Measurements from ENCODE around the gene MALL. TPM values are rescaled to one million over a fixed set of nuclear protein-coding genes. Genes with fewer than 3 reads are reported as not detected.
A peak's percentile ranks its signal among the peaks of the same experiment; 100 is the strongest.
"Not testable (repeated sequence)": the region's sequence is repeated elsewhere in the genome, so short reads cannot be mapped to it uniquely, and the experiment has no call there.

The MALL gene
- total RNA-seq, 1 donor from 2014 or later: 0.85 TPM

- H3K36me3 Mint-ChIP-seq (ENCODE audit: low read depth); H3K4me1 Mint-ChIP-seq (ENCODE audit: low read depth); DNase-seq (ENCODE audit: low spot score); H3K27me3 Mint-ChIP-seq (ENCODE audit: low read depth); H3K9me3 Mint-ChIP-seq (ENCODE audit: low read depth); H3K27ac Mint-ChIP-seq (ENCODE audit: unreplicated experiment); H3K4me3 Mint-ChIP-seq (ENCODE audit: unreplicated experiment): not testable (repeated sequence)
Measured at GRCh38 chr2:110053688-110054087, 61.9 kb downstream of the MALL start.

GRCh38 chr2:110052166-110052565, 63.5 kb downstream of the MALL start:
- not testable (repeated sequence) for H3K27me3 Mint-ChIP-seq (ENCODE audit: low read depth); DNase-seq (ENCODE audit: low spot score); H3K4me3 Mint-ChIP-seq (ENCODE audit: unreplicated experiment); H3K36me3 Mint-ChIP-seq (ENCODE audit: low read depth); H3K9me3 Mint-ChIP-seq (ENCODE audit: low read depth); H3K27ac Mint-ChIP-seq (ENCODE audit: unreplicated experiment); H3K4me1 Mint-ChIP-seq (ENCODE audit: low read depth)

DNA sequence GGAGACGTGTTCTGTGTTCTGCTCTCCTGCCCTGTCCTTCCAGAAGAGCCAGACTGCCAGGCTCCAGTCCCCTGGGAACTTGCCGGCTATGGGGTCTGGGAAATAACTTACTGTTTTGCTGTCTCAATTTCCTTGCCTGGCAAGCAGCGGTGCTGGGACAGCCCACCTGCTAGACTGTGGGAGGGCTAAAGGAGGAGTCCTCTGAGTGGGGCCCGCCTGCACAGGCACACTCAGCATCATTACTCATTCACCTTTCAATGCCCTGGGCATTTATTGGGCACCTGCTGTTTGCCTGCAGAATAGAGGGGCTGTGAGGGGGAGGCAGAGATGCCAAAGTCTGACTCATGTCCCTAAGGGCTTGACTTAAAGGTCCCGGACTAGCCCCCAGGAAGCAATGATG, 65.4 kb downstream of the MALL start:
- not testable (repeated sequence) for H3K4me3 Mint-ChIP-seq (ENCODE audit: unreplicated experiment); H3K36me3 Mint-ChIP-seq (ENCODE audit: low read depth); H3K27ac Mint-ChIP-seq (ENCODE audit: unreplicated experiment); H3K9me3 Mint-ChIP-seq (ENCODE audit: low read depth); H3K27me3 Mint-ChIP-seq (ENCODE audit: low read depth); DNase-seq (ENCODE audit: low spot score); H3K4me1 Mint-ChIP-seq (ENCODE audit: low read depth)

GRCh38 chr2:110049769-110050168, 65.9 kb downstream of the MALL start:
- not testable (repeated sequence) for H3K27me3 Mint-ChIP-seq (ENCODE audit: low read depth); H3K4me3 Mint-ChIP-seq (ENCODE audit: unreplicated experiment); H3K9me3 Mint-ChIP-seq (ENCODE audit: low read depth); H3K27ac Mint-ChIP-seq (ENCODE audit: unreplicated experiment); H3K36me3 Mint-ChIP-seq (ENCODE audit: low read depth); H3K4me1 Mint-ChIP-seq (ENCODE audit: low read depth)
- DNase-seq (ENCODE audit: low spot score): peak; percentile 22

GRCh38 chr2:110048255-110049197, 67.1 kb downstream of the MALL start:
- not testable (repeated sequence) for H3K36me3 Mint-ChIP-seq (ENCODE audit: low read depth); H3K4me3 Mint-ChIP-seq (ENCODE audit: unreplicated experiment); H3K9me3 Mint-ChIP-seq (ENCODE audit: low read depth); H3K4me1 Mint-ChIP-seq (ENCODE audit: low read depth); H3K27me3 Mint-ChIP-seq (ENCODE audit: low read depth); H3K27ac Mint-ChIP-seq (ENCODE audit: unreplicated experiment)
- DNase-seq (ENCODE audit: low spot score): peak; percentile 65

DNA sequence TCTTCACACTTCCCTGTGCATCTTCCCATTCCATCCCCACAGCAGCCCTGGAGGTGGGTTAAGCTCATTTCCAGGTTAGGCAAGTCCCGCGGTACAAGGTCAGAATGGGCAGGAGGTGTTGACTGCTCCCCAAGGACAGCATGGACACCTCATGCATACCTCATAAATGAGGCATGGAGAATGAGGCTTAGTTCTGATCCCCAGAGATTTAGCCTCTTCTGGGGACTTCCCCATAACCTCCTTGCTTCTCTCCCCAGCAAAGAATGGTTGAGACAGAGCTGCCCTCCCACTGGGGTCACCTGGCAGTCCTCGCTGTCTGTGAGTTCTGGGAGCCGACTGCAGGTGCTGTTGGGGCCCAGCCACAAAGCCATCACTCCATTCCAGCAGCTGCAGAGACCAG, 68.4 kb downstream of the MALL start:
- not testable (repeated sequence) for H3K27ac Mint-ChIP-seq (ENCODE audit: unreplicated experiment); H3K4me3 Mint-ChIP-seq (ENCODE audit: unreplicated experiment); H3K27me3 Mint-ChIP-seq (ENCODE audit: low read depth); H3K36me3 Mint-ChIP-seq (ENCODE audit: low read depth); H3K4me1 Mint-ChIP-seq (ENCODE audit: low read depth); DNase-seq (ENCODE audit: low spot score); H3K9me3 Mint-ChIP-seq (ENCODE audit: low read depth)

DNA sequence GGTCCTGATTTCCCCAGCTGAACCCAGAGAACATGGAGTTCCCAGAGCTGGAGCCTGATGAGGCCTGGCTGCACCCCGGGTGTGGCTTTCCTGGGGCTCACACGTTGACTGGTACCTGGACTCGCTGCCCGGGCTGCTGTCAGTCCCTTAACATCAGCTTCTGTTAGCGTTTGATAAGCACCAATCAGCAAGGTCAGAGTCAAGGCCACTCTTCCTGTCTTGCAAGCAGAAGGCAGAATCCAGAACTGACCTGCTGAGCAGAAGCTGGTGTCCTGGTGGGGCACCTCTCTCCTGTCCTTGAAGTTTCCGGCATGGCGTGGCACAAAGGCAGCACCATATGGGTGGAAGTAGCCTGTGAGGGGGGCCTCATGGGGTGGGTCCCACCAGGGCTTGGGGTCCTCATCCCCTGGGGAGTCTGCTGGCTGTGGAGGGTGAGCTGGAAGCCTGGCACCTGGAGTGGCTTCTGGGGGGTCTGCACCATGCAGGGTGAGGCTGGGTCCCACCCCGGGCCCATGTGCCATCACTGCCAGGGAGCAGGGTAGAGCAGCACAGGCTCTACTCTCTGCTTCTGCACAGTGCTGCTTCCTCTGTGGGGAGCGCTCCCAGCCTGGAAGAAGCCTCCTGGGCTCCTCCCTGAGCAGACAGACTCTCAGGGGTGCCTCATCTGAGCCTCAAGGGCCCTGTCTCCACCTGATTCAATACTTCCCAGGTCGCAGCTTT, 73.5 kb downstream of the MALL start:
- H3K9me3 Mint-ChIP-seq (ENCODE audit: low read depth); H3K27me3 Mint-ChIP-seq (ENCODE audit: low read depth); H3K4me3 Mint-ChIP-seq (ENCODE audit: unreplicated experiment); H3K4me1 Mint-ChIP-seq (ENCODE audit: low read depth); H3K36me3 Mint-ChIP-seq (ENCODE audit: low read depth); H3K27ac Mint-ChIP-seq (ENCODE audit: unreplicated experiment): not testable (repeated sequence)
- DNase-seq (ENCODE audit: low spot score): peak; percentile 15

DNA sequence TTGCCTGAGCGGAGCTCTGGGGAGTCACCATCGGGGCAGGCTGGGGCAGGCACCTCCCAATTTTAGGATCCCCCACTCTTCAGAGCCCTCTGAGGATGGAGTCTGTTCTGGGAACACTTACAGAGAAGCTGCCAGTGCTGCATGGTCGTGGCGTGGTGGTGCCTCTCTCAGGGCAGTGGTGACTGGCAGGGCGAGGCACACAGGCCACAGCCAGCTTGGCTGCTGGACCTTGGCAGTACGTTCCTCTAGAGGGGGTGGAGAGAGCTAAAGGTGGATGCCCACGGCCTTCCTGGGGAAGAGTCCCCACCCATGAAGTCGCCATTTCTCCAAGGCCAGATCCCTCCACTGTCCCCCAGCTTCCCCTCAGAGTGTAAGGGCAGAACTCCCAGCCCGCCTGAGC, 78.3 kb downstream of the MALL start:
- not testable (repeated sequence) for H3K4me3 Mint-ChIP-seq (ENCODE audit: unreplicated experiment); H3K4me1 Mint-ChIP-seq (ENCODE audit: low read depth); H3K27ac Mint-ChIP-seq (ENCODE audit: unreplicated experiment); H3K27me3 Mint-ChIP-seq (ENCODE audit: low read depth); H3K9me3 Mint-ChIP-seq (ENCODE audit: low read depth); H3K36me3 Mint-ChIP-seq (ENCODE audit: low read depth)
- peak; percentile 6 for DNase-seq (ENCODE audit: low spot score)

DNA sequence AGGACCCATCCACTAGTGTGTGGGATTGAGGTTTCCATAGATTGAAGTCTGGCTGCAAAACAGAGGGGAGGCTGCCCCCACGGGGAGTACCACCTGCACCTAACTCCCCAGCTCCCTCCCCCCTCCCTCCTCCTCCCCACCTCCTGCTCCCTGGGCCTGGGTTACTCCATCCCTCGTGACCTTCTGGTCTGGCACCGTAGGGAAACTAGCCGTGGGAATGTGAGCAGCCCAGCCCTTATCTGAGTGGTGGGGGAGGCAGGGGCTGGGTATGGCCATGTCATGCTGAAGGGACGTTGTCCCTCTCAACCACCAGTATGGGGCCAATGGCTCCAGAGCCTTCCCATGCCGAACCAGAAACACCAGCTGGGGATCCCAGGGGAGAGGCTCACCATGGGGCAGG, 80.2 kb downstream of the MALL start:
- H3K4me3 Mint-ChIP-seq (ENCODE audit: unreplicated experiment); H3K9me3 Mint-ChIP-seq (ENCODE audit: low read depth); H3K27me3 Mint-ChIP-seq (ENCODE audit: low read depth); H3K27ac Mint-ChIP-seq (ENCODE audit: unreplicated experiment); H3K4me1 Mint-ChIP-seq (ENCODE audit: low read depth); DNase-seq (ENCODE audit: low spot score); H3K36me3 Mint-ChIP-seq (ENCODE audit: low read depth): not testable (repeated sequence)

GRCh38 chr2:110034935-110035334, 80.7 kb downstream of the MALL start:
- H3K9me3 Mint-ChIP-seq (ENCODE audit: low read depth); H3K36me3 Mint-ChIP-seq (ENCODE audit: low read depth); H3K4me1 Mint-ChIP-seq (ENCODE audit: low read depth); H3K4me3 Mint-ChIP-seq (ENCODE audit: unreplicated experiment); H3K27me3 Mint-ChIP-seq (ENCODE audit: low read depth); H3K27ac Mint-ChIP-seq (ENCODE audit: unreplicated experiment): not testable (repeated sequence)
- DNase-seq (ENCODE audit: low spot score): peak; percentile 55

Small RNA genes within 50 kb of the gene (microRNA-seq; reads per million reads assigned to microRNA genes)
- gene MIR4267 (ENCODE audit: borderline number of aligned reads): not detected
- not detected for gene MIR4436B1 (ENCODE audit: borderline number of aligned reads)

Other genes with a start within 250 kb of the MALL start
- gene LIMS3, start 217.1 kb downstream of the MALL start, total RNA-seq: 4.7 to 6.2 TPM (median 5.2 TPM) in 3 replicates
- gene NPHP1, start 89.2 kb upstream of the MALL start, total RNA-seq: 2.6 to 4.8 TPM (median 3.3 TPM) in 3 replicates
- gene MTLN, start 96.7 kb upstream of the MALL start, total RNA-seq: 12.5 to 25.6 TPM (median 17.3 TPM) in 3 replicates

Measured in chondrocyte (in vitro differentiated cells).